HCT116 (cell line): ENCODE results near the gene USH1C.

ENCODE experiments used
- CEBPB ChIP-seq: IDR thresholded peaks from 2 replicates; pipeline ENCODE4 v1.6.1; 2012; ENCODE audit warnings: low read depth
- ELF1 ChIP-seq: IDR thresholded peaks from 2 replicates; pipeline ENCODE4 v1.6.1; 2012; ENCODE audit warnings: low read depth, borderline replicate concordance
- EZH2 ChIP-seq: fragments of 200-600 bp; sonication (generic); IDR thresholded peaks from 2 replicates; pipeline ENCODE4 v1.6.1; 2017; ENCODE audit warnings: antibody characterized with exemption, mixed run types
- POLR2A ChIP-seq: IDR thresholded peaks from 2 replicates; pipeline ENCODE4 v1.7.0; 2011; ENCODE audit warnings: borderline replicate concordance; ENCODE audit not compliant: insufficient read depth, insufficient read length; ENCODE audit errors: extremely low read depth
- RAD21 ChIP-seq: IDR thresholded peaks from 2 replicates; pipeline ENCODE4 v1.6.1; 2012; ENCODE audit warnings: low read depth, mild to moderate bottlenecking
- ZBTB33 ChIP-seq: IDR thresholded peaks from 2 replicates; pipeline ENCODE4 v1.6.1; 2011; ENCODE audit warnings: mild to moderate bottlenecking, low read length, moderate library complexity; ENCODE audit not compliant: insufficient replicate concordance; ENCODE audit errors: extremely low read depth
- ZNF274 ChIP-seq: fragments of 200-500 bp; sonication (Bioruptor generic); IDR thresholded peaks from 2 replicates; pipeline ENCODE4 v1.6.1; 2014; ENCODE audit warnings: mild to moderate bottlenecking, low read depth, low read length, inconsistent platforms
- TF ChIP-seq, protein P1 (sequence below), 3 experiments: fragments of 200-600 bp in 1 of 3; sonication (generic) in 1 of 3; IDR thresholded peaks in 2 of 3; conservative IDR thresholded peaks in 1 of 3; 2 replicates each; pipeline ENCODE4 v1.5.1; 2012 to 2017; ENCODE audit warnings: low read depth in 2 of 3, low read length in 2 of 3, antibody characterized with exemption in 1 of 3, borderline replicate concordance in 1 of 3, control low read depth in 1 of 3, mild to moderate bottlenecking in 1 of 3, mixed read lengths in 1 of 3, mixed run types in 1 of 3, moderate library complexity in 1 of 3; ENCODE audit not compliant: insufficient read depth in 1 of 3
- TF ChIP-seq, protein P2 (sequence below): IDR thresholded peaks from 2 replicates; pipeline ENCODE4 v1.6.1; 2012

GRCh38 chr11:17516551-17517150, 27.6 kb downstream of the USH1C start:
- TF ChIP-seq ZNF274, result no peak
- TF ChIP-seq, protein P1, sequence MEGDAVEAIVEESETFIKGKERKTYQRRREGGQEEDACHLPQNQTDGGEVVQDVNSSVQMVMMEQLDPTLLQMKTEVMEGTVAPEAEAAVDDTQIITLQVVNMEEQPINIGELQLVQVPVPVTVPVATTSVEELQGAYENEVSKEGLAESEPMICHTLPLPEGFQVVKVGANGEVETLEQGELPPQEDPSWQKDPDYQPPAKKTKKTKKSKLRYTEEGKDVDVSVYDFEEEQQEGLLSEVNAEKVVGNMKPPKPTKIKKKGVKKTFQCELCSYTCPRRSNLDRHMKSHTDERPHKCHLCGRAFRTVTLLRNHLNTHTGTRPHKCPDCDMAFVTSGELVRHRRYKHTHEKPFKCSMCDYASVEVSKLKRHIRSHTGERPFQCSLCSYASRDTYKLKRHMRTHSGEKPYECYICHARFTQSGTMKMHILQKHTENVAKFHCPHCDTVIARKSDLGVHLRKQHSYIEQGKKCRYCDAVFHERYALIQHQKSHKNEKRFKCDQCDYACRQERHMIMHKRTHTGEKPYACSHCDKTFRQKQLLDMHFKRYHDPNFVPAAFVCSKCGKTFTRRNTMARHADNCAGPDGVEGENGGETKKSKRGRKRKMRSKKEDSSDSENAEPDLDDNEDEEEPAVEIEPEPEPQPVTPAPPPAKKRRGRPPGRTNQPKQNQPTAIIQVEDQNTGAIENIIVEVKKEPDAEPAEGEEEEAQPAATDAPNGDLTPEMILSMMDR (IDR thresholded peaks at IDR 0.05 in 2 of 3, conservative IDR thresholded peaks at IDR 0.05 in 1 of 3; ENCODE audit: borderline replicate concordance in 1 of 3, insufficient read depth in 1 of 3, low read depth in 2 of 3, low read length in 2 of 3), result no peak
- TF ChIP-seq POLR2A, result no peak
- TF ChIP-seq RAD21, result no peak
- no peak for TF ChIP-seq EZH2
- TF ChIP-seq, protein P2, sequence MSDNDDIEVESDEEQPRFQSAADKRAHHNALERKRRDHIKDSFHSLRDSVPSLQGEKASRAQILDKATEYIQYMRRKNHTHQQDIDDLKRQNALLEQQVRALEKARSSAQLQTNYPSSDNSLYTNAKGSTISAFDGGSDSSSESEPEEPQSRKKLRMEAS, result no peak
- no peak for TF ChIP-seq ZBTB33
- TF ChIP-seq CEBPB, result no peak
- no peak for TF ChIP-seq ELF1
